Skin epidermis (tissue), 12 donors: ENCODE results near the gene AVP.
"Not testable (repeated sequence)": the region's sequence is repeated elsewhere in the genome, so short reads cannot be mapped to it uniquely, and the experiment has no call there.

Experiments used
- H3K27ac ChIP-seq, 21 experiments: fragments of 200-600 bp; sonication (generic) in 11 of 21; one replicate each; pipeline ENCODE4 v1.5.0; 2020; ENCODE audit warnings: mild to moderate bottlenecking in 3 of 21, inconsistent platforms in 2 of 21, moderate library complexity in 2 of 21
- H3K4me3 ChIP-seq, 7 experiments: fragments of 200-600 bp; sonication (generic) in 2 of 7; one replicate each; pipeline ENCODE4 v1.5.0; 2020; ENCODE audit warnings: inconsistent platforms in 2 of 7, mild to moderate bottlenecking in 2 of 7, moderate library complexity in 1 of 7

The AVP gene

GRCh38 chr20:3067139-3068014 is 17.1 kb downstream of the AVP start:
- Histone ChIP-seq H3K27ac (peak overlapping the region in 6 of 21 experiments; percentile 11 to 57 (median 41)), H3K4me3 (no peak overlapping the region)

- H3K4me3 ChIP-seq, H3K27ac ChIP-seq: not testable (repeated sequence)
Measured at GRCh38 chr20:3064119-3064518, 20.4 kb downstream of the AVP start.

GRCh38 chr20:3059489-3059888 is 25.0 kb downstream of the AVP start:
- Histone ChIP-seq H3K4me3 (no peak overlapping the region), H3K27ac (no peak overlapping the region)

GRCh38 chr20:3051385-3052019 is 33.0 kb downstream of the AVP start:
- H3K27ac ChIP-seq = no peak overlapping the region
- H3K4me3 ChIP-seq = no peak overlapping the region

GRCh38 chr20:3047486-3048419 is 36.8 kb downstream of the AVP start:
- Histone ChIP-seq H3K4me3 (no peak overlapping the region), H3K27ac (peak overlapping the region in 1 of 21 experiments; percentile 90)

- H3K4me3 ChIP-seq = peak overlapping the region; percentile 69 to 98 (median 92)
- peak overlapping the region in 20 of 21 experiments; percentile 74 to 90 (median 84) for H3K27ac ChIP-seq
Measured at GRCh38 chr20:3046677-3047462, 37.7 kb downstream of the AVP start.

GRCh38 chr20:3045816-3046676 is 38.5 kb downstream of the AVP start, which contains the start of gene MRPS26:
Gene MRPS26 (plus strand): TSS chr20:3046052. CDS start chr20:3046069, 17 bp downstream.
- H3K27ac ChIP-seq = peak within 1 kb of the TSS in 20 of 21 experiments; percentile 74 to 90 (median 84)
- H3K4me3 ChIP-seq = peak within 1 kb of the TSS; percentile 69 to 98 (median 92)

DNA sequence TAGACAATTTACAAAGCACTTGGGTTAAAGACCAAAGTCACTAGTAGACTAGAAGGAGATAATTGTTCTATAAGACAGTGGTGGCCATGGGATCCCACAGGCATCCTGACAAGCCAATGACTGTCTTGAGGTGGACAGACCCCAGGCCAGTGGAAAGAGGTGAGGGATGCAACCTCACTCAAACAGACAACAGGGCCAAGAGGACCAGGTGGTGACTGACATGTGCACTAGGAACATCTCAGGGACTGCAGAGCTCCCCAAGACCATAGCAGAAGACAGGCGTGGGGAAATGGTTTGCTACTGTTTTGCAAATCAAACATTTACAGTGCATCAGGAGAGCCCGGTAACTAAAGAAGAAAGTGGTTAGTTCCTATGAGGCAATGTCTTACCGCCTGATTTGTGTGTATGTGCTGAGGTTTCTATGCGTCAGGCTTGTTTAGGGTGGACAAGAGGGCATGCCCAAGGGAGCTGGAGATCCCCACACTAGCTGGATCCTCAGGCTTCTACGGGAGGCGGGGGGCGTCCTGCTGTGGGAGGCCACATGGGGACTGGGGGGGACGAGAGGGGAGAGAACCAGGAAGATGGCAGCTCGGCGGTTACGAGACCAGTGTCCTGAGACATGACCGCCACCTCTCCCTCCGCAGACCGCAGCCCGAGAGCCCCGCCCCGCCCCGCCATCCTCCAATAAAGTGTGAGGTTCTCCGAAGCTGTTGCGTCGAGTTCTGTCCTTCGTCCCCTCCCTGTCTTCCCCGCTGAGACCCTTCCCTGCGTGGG is 39.3 kb downstream of the AVP start:
- H3K4me3 ChIP-seq = peak overlapping the region; percentile 69 to 98 (median 92)
- H3K27ac ChIP-seq = peak overlapping the region in 20 of 21 experiments; percentile 74 to 90 (median 84)

GRCh38 chr20:3044336-3044965 is 40.1 kb downstream of the AVP start:
- H3K27ac ChIP-seq = no peak overlapping the region

GRCh38 chr20:3043322-3043721 is 41.2 kb downstream of the AVP start, which contains the start of gene GNRH2:
Gene GNRH2 (plus strand): TSS chr20:3043622. CDS start chr20:3044415, 793 bp downstream.
- Histone ChIP-seq H3K27ac (peak within 1 kb of the TSS in 2 of 21 experiments; percentile 11 to 49), H3K4me3 (no peak within 1 kb of the TSS)

More at GRCh38 chr20:3044336-3044965, 40.1 kb downstream of the AVP start:
- no peak overlapping the region for H3K4me3 ChIP-seq

- Histone ChIP-seq H3K4me3 (no peak overlapping the region), H3K27ac (peak overlapping the region in 1 of 21 experiments; percentile 49)
Measured at GRCh38 chr20:3042625-3043024, 41.9 kb downstream of the AVP start.

DNA sequence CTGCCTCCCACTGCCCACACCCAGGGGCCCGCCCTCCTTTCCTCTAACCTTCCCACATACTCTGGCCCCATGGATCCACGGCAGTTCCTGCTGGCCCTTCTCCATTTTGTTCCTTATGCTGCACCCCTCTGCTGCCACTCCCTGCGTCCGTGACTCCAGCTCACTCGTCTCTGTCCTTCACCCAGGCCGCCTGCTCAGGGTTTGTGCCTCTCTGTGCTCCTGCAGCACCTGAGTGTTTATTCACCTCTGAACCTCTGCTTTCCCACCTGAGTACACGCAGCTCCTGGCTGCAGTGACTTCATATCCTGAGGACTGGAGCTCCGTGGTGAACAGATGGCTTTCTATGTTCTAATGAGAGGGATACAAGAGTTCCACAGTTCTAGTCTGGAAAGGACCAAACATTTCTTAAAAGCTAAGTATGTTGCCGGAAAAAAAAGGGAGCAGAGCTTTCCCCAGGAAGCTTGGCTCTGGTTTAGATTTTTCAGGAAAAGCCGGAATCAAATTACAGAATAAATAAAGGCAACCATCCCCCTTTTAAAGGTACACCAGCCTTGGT is 42.6 kb downstream of the AVP start:
- Histone ChIP-seq H3K4me3 (no peak overlapping the region), H3K27ac (peak overlapping the region in 6 of 21 experiments; percentile 4 to 49 (median 33))

DNA sequence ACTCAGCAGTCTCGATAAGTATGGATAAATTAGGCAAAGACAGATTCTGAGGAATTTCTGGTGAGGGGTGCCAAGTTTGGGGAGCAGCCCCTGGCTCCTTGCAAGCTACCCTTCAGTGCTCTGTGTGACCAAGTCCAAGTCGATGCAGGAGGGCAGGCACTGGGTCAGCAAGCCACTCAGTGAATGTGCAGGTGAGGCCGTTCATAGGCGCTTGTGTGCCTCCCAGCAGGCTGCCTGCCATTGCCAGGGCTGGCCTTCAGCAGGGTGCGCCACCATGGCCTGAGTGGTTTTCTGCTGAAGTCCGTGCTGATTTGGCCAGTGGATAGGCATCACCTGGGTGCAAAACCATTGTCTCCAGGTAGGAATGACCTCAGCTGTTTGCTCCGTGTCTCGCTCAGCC is 44.4 kb downstream of the AVP start:
- Histone ChIP-seq H3K4me3 (no peak overlapping the region), H3K27ac (no peak overlapping the region)

DNA sequence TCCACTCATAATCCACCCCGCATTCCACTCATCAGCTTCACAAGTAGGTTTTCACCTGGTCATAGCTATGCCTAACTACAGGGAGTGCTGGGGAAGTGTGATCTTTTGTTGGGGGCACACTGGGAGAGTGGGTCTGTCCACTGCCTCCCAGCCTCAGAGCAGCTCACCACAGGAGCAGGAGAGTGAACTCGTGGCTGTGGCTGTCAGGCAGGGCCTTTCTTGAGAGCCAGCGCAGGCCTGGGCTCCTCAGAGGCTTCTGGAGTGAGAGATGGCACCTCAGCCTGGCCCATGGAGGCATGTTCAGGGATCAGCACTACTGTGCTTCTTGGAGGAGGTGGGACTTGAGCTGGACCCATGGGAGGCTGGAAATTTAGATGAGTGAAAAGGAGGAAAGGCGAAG is 45.1 kb downstream of the AVP start:
- no peak overlapping the region for H3K27ac ChIP-seq

DNA sequence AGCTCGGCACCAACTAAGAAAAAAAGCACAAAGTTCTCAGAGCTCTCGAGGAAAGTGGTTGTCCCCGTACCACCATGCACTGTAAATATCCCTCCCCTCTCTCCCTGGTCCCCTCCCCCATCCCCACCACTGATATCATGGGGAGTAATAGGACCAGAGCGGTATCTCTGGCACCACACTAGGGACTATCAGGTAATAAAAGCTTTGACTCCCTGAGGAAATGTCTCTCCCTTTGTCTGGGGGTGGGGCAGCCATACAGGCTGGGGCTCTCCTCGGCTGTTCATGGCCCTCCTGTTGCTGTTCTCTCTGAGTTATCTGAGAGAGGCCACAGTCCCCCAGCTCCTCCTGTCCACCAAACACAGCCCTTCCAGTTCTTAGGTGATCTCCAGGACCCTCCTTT is 46.1 kb downstream of the AVP start:
- H3K27ac ChIP-seq = no peak overlapping the region
- H3K4me3 ChIP-seq = no peak overlapping the region

More for the DNA sequence above, 45.1 kb downstream of the AVP start:
- no peak overlapping the region for H3K4me3 ChIP-seq

DNA sequence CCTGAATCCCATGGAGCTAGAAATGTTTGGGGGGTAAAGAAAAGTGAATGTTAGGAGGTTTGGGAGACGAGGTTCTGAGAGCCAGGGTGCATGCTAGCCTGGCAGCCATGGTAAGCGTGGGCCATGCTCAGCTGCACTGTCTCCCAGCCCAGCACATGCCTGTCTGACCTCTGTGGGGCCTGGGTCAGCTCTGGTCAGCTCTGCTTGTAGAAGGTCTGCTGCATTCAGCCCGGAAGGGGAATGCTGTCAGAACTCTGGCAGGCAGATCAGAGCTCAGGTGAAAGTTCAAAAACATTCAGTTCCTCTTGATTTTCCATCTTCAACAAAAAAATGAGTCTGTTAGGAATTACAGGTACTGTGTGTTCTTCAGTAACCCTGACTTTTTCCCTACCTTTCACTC is 46.9 kb downstream of the AVP start:
- Histone ChIP-seq H3K4me3 (no peak overlapping the region), H3K27ac (no peak overlapping the region)
